Fibroblast of peridontal ligament (primary cell): ENCODE results near the gene ISG20L2.

Experiments used
- DNase-seq: peaks from one replicate; pipeline ENCODE4 v3.0.0-alpha.2; 2010; ENCODE audit errors: extremely low read depth

Gene ISG20L2

DNA sequence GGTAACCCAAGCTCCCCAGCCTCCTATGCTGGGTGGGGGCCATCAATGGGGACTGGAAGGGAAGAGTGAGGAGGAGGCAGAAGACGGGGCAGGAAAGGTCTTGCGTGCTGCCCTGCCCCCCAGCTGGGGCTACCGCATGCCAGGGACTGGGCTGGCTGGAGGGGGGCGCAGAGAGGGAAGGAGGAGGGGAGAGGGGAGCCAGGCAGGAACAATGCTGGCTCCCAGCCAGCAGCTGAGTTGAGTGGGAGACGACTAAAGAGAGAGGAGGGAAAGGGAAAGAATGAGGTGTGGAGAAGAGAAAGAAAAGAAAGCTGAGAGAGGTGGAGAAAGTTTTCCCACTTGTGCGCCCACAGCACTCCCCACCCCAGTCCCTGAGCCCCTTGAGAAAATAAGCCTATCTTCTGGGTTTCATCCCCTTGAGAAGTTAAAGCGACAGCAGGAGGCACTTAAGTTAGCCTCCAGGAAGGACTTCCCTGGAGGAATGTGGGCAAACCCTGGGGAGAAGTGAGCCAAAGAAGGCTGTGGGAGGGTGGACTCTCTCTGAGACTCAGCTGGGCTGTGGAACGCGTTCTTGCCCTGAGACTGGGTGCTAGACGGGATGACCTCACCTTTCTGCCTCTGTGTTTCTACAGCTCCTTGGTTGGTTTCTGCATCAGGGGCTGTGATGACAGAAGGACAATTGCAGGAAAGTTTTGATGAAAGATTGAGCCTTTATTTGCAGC is 38.5 kb downstream of the ISG20L2 start:
- DNase-seq = no peak

GRCh38 chr1:156689035-156689952 is 39.3 kb downstream of the ISG20L2 start:
- DNase-seq = peak; percentile 85

DNA sequence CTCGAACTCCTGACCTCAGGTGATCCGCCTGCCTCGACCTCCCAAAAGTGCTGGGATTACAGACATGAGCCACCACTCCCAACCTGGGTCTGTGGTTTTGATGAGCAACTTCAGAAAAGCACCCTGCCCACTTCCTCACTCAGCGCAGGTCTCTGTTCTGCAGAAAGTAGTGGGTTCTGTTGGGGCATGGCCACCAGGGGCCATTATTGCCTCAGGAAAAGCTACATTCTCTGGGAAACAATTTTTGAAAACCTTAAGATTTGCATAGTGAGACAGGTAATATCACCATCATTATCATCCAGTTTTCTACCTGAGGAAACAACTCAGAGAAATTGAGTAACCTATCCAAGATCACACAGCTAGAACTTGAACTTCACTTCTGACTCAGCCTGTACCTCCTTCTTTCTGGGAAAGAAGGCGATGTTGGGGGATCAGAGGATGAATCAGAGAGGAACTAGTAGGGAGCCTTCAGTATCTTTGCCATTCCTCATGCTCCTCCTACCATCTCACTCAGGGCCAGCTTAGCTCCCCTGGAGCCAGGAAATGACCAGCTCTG is 44.3 kb downstream of the ISG20L2 start:
- DNase-seq = peak; percentile 51

DNA sequence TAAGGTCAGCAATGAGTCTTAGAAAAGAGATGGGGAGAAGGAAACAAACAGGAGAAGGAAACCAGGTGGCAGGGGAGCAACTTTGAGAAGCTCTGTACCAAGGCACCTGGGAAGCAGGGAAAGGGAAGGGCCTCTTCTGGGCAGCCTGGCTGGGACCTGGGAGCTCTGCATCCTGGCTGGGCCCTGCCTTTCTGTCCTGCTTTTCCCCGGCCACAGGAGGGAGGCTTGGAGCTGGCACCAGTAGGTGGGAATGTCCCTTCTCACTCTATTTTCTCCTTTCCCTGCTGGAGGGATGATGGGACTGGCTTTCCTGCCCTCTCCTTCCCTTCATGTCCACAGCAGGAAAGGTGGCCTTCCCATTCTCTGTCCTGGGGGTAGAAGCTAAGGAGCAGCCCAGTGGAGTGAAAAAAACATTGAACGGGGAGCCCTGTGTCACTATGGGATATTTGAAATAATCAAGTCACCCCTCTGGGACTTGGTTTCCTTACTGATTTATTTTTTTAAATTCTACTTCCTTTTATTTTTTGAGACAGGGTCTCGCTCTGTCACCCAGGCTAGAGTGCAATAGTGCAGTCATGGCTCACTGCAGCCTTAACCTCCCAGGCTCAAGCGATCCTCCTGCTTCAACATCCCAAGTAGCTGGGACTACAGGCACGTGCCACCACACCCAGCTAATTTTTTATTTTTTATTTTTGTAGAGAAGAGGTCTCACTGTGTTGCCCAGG is 46.2 kb downstream of the ISG20L2 start:
- no peak for DNase-seq

GRCh38 chr1:156681196-156681960 is 47.2 kb downstream of the ISG20L2 start:
- DNase-seq = no peak

DNA sequence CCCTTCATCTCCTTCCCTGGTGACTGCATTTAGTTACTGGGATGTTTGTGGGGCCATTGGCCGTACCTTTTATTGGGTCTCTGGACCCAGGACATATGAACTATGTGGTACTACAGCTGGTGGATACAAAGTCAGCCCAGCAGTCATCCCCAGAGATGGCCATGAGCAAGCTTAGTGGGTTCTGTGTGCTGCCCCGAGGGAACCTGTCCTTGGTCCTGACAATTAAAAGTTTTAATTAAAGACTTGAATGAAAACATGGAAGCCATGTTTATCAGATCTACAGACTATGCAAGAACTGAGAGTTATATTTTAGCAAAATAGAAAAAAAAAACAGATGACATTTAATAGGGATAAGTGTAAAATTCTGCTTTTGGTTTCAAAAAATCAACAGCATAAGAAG is 48.5 kb downstream of the ISG20L2 start:
- no peak for DNase-seq

DNA sequence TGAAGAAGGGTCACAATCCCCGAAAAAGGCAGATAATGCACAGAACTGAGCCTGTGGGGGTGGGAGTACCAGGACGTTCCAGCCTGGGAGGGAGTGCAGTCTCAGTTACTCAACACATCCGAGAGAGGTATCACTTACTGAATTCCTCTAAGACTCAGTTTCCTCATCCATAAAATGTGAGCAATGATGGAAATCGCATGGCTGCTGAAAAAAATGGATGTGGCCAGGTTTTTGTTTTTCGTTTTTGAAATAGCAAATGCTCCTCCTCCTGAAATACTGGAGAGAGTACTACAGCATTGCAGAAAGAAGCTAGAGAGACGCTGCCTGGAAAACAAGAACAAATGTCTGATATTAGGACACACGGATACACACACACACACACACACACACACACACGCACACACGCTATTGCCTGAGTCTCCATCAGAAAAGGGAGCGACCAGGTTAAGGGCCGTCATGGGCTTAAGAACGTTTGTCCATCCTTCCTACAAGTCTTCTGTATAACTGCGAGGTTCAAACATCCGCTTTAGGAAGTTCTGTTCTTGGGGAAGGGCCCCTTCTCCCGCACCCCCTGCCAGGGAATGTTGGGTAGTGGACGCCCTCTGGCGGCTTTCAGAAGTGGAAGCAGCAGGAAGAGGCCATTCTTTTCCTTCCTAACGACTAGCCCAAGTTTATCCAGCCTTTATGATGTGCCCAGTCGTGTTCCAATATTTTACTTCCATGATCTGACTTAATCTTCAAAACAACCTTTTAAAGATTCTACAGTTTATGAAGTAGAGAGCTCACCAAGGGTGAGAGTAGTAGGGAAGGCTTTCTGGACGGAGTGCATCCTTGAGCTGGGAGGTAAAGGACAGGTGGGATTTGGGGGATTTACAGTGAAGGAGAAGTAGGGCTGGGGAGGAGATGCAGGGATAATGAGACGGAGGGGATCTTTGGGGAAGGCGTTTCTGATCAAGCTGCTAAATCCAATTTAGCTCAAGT is 50.7 kb downstream of the ISG20L2 start:
- peak; percentile 89 for DNase-seq

DNA sequence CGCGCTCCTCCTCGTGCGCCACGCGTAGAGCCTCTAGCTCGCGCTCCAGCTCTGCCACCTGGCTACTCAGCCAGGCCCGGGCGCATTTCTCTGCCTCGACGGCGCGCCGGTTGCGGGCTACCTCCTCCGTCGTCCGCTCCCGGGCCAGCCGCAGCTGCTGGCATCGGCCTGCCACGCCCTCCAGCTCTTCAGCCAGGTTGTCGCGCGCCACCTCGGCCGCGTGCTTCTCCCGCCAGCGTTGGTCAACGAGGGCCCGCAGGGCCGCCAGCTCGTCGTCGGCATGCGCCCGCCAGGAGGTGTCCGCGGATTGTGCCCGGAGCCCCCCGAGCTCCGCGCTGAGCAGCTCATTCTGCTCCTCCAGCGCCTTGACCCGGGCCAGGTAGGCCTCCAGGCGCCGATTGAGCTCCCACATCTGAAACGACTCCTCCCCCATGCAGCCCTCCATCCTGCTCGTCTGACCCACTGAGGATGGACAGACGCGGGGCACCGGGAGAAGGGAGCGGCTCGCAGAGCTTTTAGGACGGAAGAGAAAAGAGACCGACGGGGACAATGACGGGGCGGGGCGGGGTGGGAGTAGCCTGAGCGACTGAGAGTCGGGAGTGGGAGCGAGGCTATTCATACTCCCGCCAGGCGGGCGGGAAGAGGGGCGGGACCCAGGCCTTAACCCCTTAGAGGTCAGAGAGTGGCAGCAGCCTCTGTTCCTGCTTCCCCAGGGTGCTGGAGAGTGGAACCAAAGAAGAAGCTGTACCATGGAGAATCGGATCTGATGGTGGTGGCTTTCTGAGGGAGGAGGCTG is 51.5 kb downstream of the ISG20L2 start, which contains the start of gene NES:
Gene NES (minus strand): TSS at position 588 of the 796 bp plus-strand sequence. CDS start 143 bp downstream, at position 445.
- peak; percentile 66 for DNase-seq

- DNase-seq = no peak
These were observed 52.3 kb downstream of the ISG20L2 start for GRCh38 chr1:156676114-156676819.

GRCh38 chr1:156675210-156676113 is 53.1 kb downstream of the ISG20L2 start:
- DNase-seq = peak; percentile 52

DNA sequence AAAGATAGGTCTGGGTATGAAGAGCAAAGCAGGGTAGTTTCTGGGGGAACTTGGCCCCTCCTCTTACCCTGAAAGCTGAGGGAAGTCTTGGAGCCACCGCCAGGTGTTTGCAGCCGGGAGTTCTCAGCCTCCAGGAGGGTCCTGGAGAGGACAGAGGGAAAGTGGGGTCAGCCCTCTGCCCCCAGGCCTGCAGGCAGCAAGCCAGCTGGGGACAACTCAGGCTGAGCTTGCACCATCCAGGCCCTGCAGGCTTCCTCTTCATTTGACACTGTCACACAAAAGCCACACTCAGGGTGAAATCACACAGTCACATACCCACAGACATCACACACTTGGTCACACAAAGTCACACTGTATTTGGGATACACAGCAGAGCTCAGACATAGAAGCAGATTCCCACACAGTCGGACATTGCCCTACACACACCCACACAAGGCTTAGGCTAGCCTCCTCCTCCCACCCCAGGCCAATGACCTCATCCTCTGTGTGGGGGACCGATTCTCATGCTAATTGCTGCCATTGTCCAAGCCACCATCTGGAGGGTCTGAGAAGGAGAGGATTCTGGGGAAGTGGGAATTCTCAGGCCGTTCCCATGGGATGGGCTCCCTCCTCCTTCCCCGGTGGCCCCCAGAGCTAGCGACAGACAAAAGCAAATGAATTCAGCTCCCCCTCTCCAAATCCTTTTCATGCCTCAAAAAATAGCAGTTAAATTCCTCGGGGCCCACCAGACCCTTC is 55.0 kb downstream of the ISG20L2 start:
- no peak for DNase-seq
